Measurements from ENCODE around the gene DPYSL5.

The DPYSL5 gene

GRCh38 chr2:26900831-26901321 is 52.9 kb downstream of the DPYSL5 start:
- DNase-seq (ENCODE audit: low read depth) = no peak
- TF ChIP-seq, protein P1, sequence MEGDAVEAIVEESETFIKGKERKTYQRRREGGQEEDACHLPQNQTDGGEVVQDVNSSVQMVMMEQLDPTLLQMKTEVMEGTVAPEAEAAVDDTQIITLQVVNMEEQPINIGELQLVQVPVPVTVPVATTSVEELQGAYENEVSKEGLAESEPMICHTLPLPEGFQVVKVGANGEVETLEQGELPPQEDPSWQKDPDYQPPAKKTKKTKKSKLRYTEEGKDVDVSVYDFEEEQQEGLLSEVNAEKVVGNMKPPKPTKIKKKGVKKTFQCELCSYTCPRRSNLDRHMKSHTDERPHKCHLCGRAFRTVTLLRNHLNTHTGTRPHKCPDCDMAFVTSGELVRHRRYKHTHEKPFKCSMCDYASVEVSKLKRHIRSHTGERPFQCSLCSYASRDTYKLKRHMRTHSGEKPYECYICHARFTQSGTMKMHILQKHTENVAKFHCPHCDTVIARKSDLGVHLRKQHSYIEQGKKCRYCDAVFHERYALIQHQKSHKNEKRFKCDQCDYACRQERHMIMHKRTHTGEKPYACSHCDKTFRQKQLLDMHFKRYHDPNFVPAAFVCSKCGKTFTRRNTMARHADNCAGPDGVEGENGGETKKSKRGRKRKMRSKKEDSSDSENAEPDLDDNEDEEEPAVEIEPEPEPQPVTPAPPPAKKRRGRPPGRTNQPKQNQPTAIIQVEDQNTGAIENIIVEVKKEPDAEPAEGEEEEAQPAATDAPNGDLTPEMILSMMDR (conservative IDR thresholded peaks at IDR 0.05; ENCODE audit: low read depth, low read length) = no peak
- H3K4me3 ChIP-seq (ENCODE audit: low read length) = no peak overlapping the region

DNA sequence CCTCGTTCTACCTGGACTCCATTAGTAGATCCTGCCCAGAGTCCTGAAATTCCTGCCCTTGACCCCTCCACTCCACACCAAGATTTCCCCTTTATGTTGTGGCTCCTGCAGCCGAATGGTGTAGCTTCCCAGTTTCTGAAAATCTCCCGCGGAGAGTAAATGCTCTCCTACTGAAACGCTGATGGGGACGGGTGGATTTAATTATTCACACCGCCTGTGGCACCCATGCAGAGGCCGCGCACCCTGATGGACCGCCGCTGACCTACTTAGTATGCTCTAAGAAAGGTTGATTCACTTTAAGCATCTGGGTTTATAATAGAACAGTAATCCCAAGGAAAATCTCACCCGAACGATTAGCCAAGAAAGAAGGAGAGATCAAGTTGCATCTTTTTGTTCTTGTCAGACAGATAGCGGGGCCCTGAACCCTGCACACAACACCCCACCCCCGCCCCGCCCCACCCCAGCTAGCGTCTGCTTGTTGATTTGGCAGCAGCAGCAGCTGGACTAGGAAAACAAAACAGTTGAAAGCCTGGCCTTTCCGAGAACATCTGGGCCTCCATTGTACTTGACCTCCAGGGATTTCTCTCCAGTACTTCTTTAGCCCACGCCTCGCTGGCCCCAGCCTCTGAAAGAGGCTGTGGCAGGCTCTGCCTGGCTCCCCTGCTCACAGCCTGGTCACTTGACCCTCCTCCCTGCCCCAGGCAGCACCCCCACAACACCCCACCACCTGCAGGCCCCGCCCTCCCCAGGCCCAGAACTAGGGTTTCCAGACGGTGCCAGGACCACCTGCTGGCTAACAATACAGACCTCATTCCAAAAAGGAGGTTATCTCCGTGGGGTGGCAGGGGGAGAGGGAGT is 53.6 kb downstream of the DPYSL5 start:
- DNase-seq (ENCODE audit: low read depth) = no peak
- H3K4me3 ChIP-seq (ENCODE audit: low read length) = no peak overlapping the region
- TF ChIP-seq, protein P1 (conservative IDR thresholded peaks at IDR 0.05; ENCODE audit: low read depth, low read length) = no peak

- H3K4me3 ChIP-seq (ENCODE audit: low read length) = no peak overlapping the region
- DNase-seq (ENCODE audit: low read depth) = no peak
- TF ChIP-seq, protein P1 (conservative IDR thresholded peaks at IDR 0.05; ENCODE audit: low read depth, low read length) = no peak
These were observed 55.7 kb downstream of the DPYSL5 start for GRCh38 chr2:26903676-26904075.

DNA sequence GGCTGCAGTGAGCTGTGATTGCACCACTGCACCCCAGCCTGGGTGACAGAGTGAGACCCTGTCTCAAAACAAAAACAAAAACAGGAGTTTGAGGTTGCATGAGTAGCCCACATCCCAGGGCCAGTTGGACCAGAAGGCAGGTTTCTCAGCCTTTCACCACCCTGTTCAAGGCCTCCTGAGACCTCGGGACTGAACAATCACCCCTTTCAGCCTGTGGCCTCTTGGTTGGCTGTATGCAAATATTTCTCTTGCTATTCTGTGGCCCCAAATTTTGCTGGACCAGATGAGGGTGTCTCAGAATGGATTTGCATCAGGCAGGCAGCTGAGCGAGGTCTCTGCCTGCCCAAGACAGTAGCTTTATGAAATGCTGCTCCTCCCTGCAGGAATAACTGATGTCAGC is 56.9 kb downstream of the DPYSL5 start:
- DNase-seq (ENCODE audit: low read depth) = no peak
- TF ChIP-seq, protein P1 (conservative IDR thresholded peaks at IDR 0.05; ENCODE audit: low read depth, low read length) = no peak
- no peak overlapping the region for H3K4me3 ChIP-seq (ENCODE audit: low read length)

- no peak overlapping the region for H3K4me3 ChIP-seq (ENCODE audit: low read length)
- DNase-seq (ENCODE audit: low read depth) = no peak
- TF ChIP-seq, protein P1 (conservative IDR thresholded peaks at IDR 0.05; ENCODE audit: low read depth, low read length) = no peak
These were observed 57.6 kb downstream of the DPYSL5 start for GRCh38 chr2:26905341-26906198.

DNA sequence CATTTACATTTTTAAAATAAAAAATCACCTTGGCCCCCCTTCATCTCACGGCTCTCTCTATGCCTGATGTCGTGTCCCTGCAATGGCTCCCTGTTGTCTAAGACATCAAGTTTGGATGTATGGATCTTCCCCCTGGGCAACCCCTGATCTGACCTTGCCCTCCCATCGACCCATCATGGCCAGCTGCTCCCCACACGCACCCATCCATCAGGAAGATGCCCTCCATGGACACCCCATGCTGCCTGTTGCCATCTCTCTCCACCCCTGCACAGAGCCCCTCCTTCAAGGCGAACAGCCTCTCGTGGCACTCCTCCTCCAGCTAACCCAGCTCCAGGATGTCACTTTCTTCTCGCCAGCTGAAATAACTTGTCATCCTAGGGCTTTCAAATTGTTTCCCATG is 59.5 kb downstream of the DPYSL5 start:
- DNase-seq (ENCODE audit: low read depth) = no peak
- no peak overlapping the region for H3K4me3 ChIP-seq (ENCODE audit: low read length)
- TF ChIP-seq, protein P1 (conservative IDR thresholded peaks at IDR 0.05; ENCODE audit: low read depth, low read length) = no peak

Measured in retinal pigment epithelial cell (primary cell).